ENCODE data around the gene ARHGAP25. TPM values are rescaled to one million over a fixed set of nuclear protein-coding genes. Genes with fewer than 3 reads are reported as not detected.

ARHGAP25 gene
- total RNA-seq, 6 donors from 2014 or later = 13.2 to 36.1 (median 26.3) TPM

DNA sequence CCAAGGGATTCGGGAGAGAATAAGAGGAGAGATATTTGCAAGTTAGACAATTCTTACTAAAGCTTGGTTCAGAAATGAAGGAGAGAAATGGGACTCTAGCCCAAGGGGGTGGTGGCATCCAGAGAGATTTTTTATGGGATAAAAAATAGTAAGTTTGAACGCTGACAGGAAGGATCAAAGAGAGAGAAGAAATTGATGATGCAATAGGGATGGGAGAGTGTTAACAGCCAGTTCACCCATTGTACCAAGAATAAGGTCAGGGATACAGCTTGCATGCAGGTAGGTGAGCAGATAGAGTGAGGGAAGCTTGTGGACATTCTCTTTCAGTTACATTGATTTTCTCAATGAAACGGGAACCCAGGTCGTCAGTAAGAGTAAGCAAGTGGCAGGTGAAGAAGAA lies 1.2 kb upstream of the ARHGAP25 start:
- ATAC-seq (ENCODE audit: low FRiP score in 2 of 2) = no peak
- H3K9me3 ChIP-seq = no peaks in the 10 kb centered on the region
- H3K4me1 ChIP-seq = peaks cover 0 to 13% (median 9%) of the 10 kb centered on the region in 4 donors
- TF ChIP-seq, protein P1, sequence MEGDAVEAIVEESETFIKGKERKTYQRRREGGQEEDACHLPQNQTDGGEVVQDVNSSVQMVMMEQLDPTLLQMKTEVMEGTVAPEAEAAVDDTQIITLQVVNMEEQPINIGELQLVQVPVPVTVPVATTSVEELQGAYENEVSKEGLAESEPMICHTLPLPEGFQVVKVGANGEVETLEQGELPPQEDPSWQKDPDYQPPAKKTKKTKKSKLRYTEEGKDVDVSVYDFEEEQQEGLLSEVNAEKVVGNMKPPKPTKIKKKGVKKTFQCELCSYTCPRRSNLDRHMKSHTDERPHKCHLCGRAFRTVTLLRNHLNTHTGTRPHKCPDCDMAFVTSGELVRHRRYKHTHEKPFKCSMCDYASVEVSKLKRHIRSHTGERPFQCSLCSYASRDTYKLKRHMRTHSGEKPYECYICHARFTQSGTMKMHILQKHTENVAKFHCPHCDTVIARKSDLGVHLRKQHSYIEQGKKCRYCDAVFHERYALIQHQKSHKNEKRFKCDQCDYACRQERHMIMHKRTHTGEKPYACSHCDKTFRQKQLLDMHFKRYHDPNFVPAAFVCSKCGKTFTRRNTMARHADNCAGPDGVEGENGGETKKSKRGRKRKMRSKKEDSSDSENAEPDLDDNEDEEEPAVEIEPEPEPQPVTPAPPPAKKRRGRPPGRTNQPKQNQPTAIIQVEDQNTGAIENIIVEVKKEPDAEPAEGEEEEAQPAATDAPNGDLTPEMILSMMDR (IDR thresholded peaks at IDR 0.05) = no peak
- TF ChIP-seq EP300 (IDR thresholded peaks at IDR 0.05) (no peak), POLR2AphosphoS5 (IDR thresholded peaks at IDR 0.05) (no peak), POLR2A (IDR thresholded peaks at IDR 0.05) (no peak)
- no peak for DNase-seq
- no peaks in the 10 kb centered on the region for H3K36me3 ChIP-seq
- no peak overlapping the region for H3K4me3 ChIP-seq
- WGBS, 2 donors = 81 to 85% methylated on average over 4 of the region's 4 CpGs
- peak overlapping the region in 1 of 4 donors; percentile 82 for H3K27ac ChIP-seq
- no peaks in the 10 kb centered on the region for H3K27me3 ChIP-seq

GRCh38 chr2:68734176-68734575 lies 435 bp upstream of the ARHGAP25 start:
- H3K4me1 ChIP-seq = peaks cover 0 to 13% (median 10%) of the 10 kb centered on the region in 4 donors
- H3K9me3 ChIP-seq = no peaks in the 10 kb centered on the region
- no peaks in the 10 kb centered on the region for H3K36me3 ChIP-seq
- H3K27me3 ChIP-seq = no peaks in the 10 kb centered on the region
- WGBS, 2 donors = 47 to 60% methylated on average over 3 of the region's 3 CpGs
- ATAC-seq (ENCODE audit: low FRiP score in 2 of 2) (no peak), DNase-seq (no peak)
- no peak for TF ChIP-seq EP300 (IDR thresholded peaks at IDR 0.05)
- TF ChIP-seq, protein P1 (IDR thresholded peaks at IDR 0.05) = no peak
- TF ChIP-seq POLR2A (IDR thresholded peaks at IDR 0.05) = no peak
- no peak for TF ChIP-seq POLR2AphosphoS5 (IDR thresholded peaks at IDR 0.05)
- peak overlapping the region; percentile 53 to 82 (median 77) for H3K27ac ChIP-seq
- H3K4me3 ChIP-seq = peak overlapping the region in 1 of 4 donors; percentile 41

DNA sequence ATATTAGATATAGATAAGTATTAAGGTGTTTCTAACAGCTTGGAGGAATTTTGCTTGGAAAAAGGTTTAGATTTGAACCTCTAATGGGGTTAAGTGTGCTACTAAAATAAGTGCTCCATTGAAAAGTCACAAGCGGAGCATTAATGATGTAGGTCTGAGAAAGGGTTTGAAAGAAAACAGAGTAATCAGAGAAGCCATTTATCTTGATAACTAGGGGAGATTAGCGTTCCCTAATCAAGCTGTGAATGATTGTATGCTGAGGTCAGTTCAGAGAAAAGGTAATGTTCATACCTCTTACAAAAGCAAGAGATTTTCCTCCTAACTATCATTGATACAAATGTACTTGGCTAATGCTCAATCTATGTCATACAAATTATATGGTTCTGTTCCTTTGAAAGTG lies 1.5 kb downstream of the ARHGAP25 start:
- Histone ChIP-seq H3K27me3 (no peaks in the 10 kb centered on the region), H3K9me3 (no peaks in the 10 kb centered on the region), H3K4me1 (peaks cover 13 to 24% (median 16%) of the 10 kb centered on the region in 4 donors), H3K36me3 (no peaks in the 10 kb centered on the region), H3K27ac (peak overlapping the region in 3 of 4 donors; percentile 68 to 82 (median 82)), H3K4me3 (peak overlapping the region in 3 of 4 donors; percentile 25 to 41 (median 39))
- no peak for DNase-seq
- TF ChIP-seq POLR2A (IDR thresholded peaks at IDR 0.05) = no peak
- no peak for TF ChIP-seq POLR2AphosphoS5 (IDR thresholded peaks at IDR 0.05)
- TF ChIP-seq EP300 (IDR thresholded peaks at IDR 0.05) = no peak
- TF ChIP-seq, protein P1 (IDR thresholded peaks at IDR 0.05) = no peak
- no peak for ATAC-seq (ENCODE audit: low FRiP score in 2 of 2)
- WGBS, 2 donors = 74 to 75% methylated on average over 2 of the region's 2 CpGs

DNA sequence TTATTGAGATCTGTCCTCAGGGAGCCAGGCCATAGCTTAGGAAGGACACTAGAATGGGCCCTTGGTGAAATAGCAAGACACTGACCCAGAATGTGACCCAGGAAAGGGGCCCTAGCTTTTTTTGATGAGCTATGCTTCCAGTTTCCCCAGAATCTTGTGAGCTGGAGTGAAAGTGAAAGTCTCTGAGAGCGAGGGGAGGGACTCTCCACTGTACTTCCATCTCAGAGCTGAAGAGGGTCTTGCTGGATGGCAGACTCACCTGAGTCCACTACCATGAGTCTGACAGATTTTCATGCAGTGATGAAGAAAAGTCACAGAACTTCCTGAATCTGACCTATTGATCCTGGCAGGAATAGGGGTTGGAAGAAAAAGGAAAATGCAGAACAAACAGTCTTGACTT lies 3.1 kb downstream of the ARHGAP25 start:
- WGBS, 2 donors = 50 to 62% methylated on average over 1 of the region's 1 CpG
- Histone ChIP-seq H3K36me3 (no peaks in the 10 kb centered on the region), H3K27ac (peak overlapping the region; percentile 29 to 82 (median 76)), H3K4me3 (peak overlapping the region in 2 of 4 donors; percentile 18 to 41), H3K4me1 (peaks cover 16 to 35% (median 27%) of the 10 kb centered on the region in 4 donors), H3K27me3 (no peaks in the 10 kb centered on the region), H3K9me3 (no peaks in the 10 kb centered on the region)
- DNase-seq = no peak
- ATAC-seq (ENCODE audit: low FRiP score in 2 of 2) = peak in 1 of 2 donors; percentile 46
- TF ChIP-seq POLR2AphosphoS5 (IDR thresholded peaks at IDR 0.05) = no peak
- TF ChIP-seq EP300 (IDR thresholded peaks at IDR 0.05) = no peak
- TF ChIP-seq, protein P1 (IDR thresholded peaks at IDR 0.05) = no peak
- TF ChIP-seq POLR2A (IDR thresholded peaks at IDR 0.05) = no peak

All from upper lobe of left lung (tissue), 6 donors.